GM12892 (cell line): ENCODE results near the gene FGGY.

Source experiments
- POLR2A ChIP-seq: IDR thresholded peaks from 2 replicates; pipeline ENCODE4 v1.6.1; 2011; ENCODE audit warnings: low read depth, low read length, control low read depth
- POLR2AphosphoS5 ChIP-seq: IDR thresholded peaks from 2 replicates; pipeline ENCODE4 v1.6.1; 2011; ENCODE audit warnings: low read depth, low read length, control low read depth

DNA sequence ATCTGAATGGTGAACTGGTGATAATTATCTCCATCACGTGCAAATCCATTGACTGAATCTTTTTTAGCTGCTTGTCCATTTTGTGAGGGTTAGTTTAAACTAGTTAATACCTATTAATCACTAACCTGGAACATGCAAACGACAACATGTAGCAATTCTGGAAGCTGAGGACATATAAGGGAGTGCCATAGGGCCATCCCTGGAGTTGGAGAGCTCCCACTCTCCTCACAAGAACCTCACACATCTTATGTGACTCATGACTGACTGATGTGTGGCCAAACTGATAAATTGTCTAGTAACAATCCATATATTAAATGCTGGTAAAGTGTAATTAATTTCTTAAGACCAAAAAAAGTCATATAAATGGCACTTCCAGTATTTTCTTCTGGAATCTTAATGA is 454.9 kb downstream of the FGGY start:
- TF ChIP-seq POLR2AphosphoS5 (no peak), POLR2A (no peak)
